GM23338 (cell line): ENCODE measurements around the gene MAP3K10. TPM values are rescaled to one million over a fixed set of nuclear protein-coding genes. Genes with fewer than 3 reads are reported as not detected.

ENCODE experiments used
- ATAC-seq: fragments of 200-7000 bp; cut with Tn5 transposase; 3 replicates; pipeline ENCODE4 v1.9.1; 2020
- DNase-seq: peaks from one replicate; pipeline ENCODE4 v3.0.0-alpha.2; 2015; ENCODE audit warnings: low spot score
- H2AFZ ChIP-seq: fragments of 200-600 bp; sonication (generic); 2 replicates; pipeline ENCODE4 v1.8.0; 2016; ENCODE audit warnings: antibody characterized with exemption, mild to moderate bottlenecking, moderate library complexity
- H3F3A ChIP-seq: fragments of 200-600 bp; sonication (generic); replicated peaks from 2 replicates; pipeline ENCODE4 v1.8.0; 2017; ENCODE audit warnings: antibody characterized with exemption, mixed run types, low read depth
- H3K27ac ChIP-seq: fragments of 200-600 bp; sonication (generic); 2 replicates; pipeline ENCODE4 v1.6.1; 2016; ENCODE audit warnings: low read depth
- H3K27me3 ChIP-seq: fragments of 200-600 bp; sonication (generic); 2 replicates; pipeline ENCODE4 v1.8.0; 2016; ENCODE audit warnings: mild to moderate bottlenecking, mixed run types, moderate library complexity; ENCODE audit not compliant: insufficient read depth
- H3K36me3 ChIP-seq: fragments of 200-600 bp; sonication (generic); 2 replicates; pipeline ENCODE4 v1.8.0; 2016; ENCODE audit warnings: mild to moderate bottlenecking; ENCODE audit not compliant: insufficient read depth
- H3K4me1 ChIP-seq: fragments of 200-600 bp; sonication (generic); 2 replicates; pipeline ENCODE4 v1.8.0; 2016; ENCODE audit warnings: mild to moderate bottlenecking, moderate library complexity; ENCODE audit not compliant: insufficient read depth
- H3K4me2 ChIP-seq: fragments of 200-600 bp; sonication (generic); 2 replicates; pipeline ENCODE4 v1.7.1; 2017; ENCODE audit warnings: mixed run types
- H3K4me3 ChIP-seq: fragments of 200-600 bp; sonication (generic); 2 replicates; pipeline ENCODE4 v1.6.1; 2016; ENCODE audit warnings: mixed run types
- H3K79me2 ChIP-seq: fragments of 200-600 bp; sonication (generic); replicated peaks from 2 replicates; pipeline ENCODE4 v1.8.0; 2017; ENCODE audit warnings: mild to moderate bottlenecking; ENCODE audit not compliant: insufficient read depth
- H3K9me2 ChIP-seq: fragments of 200-600 bp; sonication (generic); 2 replicates; pipeline ENCODE4 v1.8.0; 2017; ENCODE audit not compliant: insufficient read depth
- H4K20me1 ChIP-seq: fragments of 200-600 bp; sonication (generic); replicated peaks from 2 replicates; pipeline ENCODE4 v1.8.0; 2017; ENCODE audit warnings: mild to moderate bottlenecking; ENCODE audit not compliant: insufficient read depth
- H3K27ac Mint-ChIP-seq: 2 replicates; pipeline ENCODE4 v1.8.0; 2020; ENCODE audit warnings: inconsistent platforms, mild to moderate bottlenecking, moderate library complexity, mixed read lengths
- H3K27me3 Mint-ChIP-seq: 3 replicates; pipeline ENCODE4 v1.8.0; 2022; ENCODE audit warnings: low read depth, mild to moderate bottlenecking, moderate library complexity, mixed read lengths, inconsistent platforms; ENCODE audit not compliant: insufficient read depth, poor library complexity
- H3K36me3 Mint-ChIP-seq: 3 replicates; pipeline ENCODE4 v1.8.0; 2021; ENCODE audit warnings: low read depth, mild to moderate bottlenecking, inconsistent platforms, moderate library complexity, mixed read lengths
- H3K4me1 Mint-ChIP-seq: 3 replicates; pipeline ENCODE4 v1.8.0; 2020; ENCODE audit warnings: mild to moderate bottlenecking, inconsistent platforms, mixed read lengths
- H3K4me3 Mint-ChIP-seq: 3 replicates; pipeline ENCODE4 v1.8.0; 2021; ENCODE audit warnings: moderate library complexity, mild to moderate bottlenecking, inconsistent platforms, mixed read lengths
- H3K9me3 Mint-ChIP-seq: 3 replicates; pipeline ENCODE4 v1.8.0; 2020; ENCODE audit warnings: moderate library complexity, mild to moderate bottlenecking, inconsistent platforms, mixed read lengths
- EZH2 ChIP-seq: fragments of 200-600 bp; sonication (generic); IDR thresholded peaks from one replicate; pipeline ENCODE4 v1.8.0; 2017; ENCODE audit warnings: antibody characterized with exemption, mild to moderate bottlenecking, low read depth; ENCODE audit not compliant: unreplicated experiment
- EZH2phosphoT487 ChIP-seq: fragments of 200-600 bp; sonication (generic); IDR thresholded peaks from one replicate; pipeline ENCODE4 v1.8.1; 2018; ENCODE audit warnings: antibody characterized with exemption; ENCODE audit not compliant: unreplicated experiment
- ZNF114 ChIP-seq: fragments of 250-450 bp; sonication (Bioruptor Pico); IDR thresholded peaks from 2 replicates; pipeline ENCODE4 v1.5.0; 2020; ENCODE audit warnings: mild to moderate bottlenecking, moderate library complexity
- ZNF331 ChIP-seq: fragments of 250-450 bp; sonication (Bioruptor Pico); IDR thresholded peaks from 2 replicates; pipeline ENCODE4 v1.5.0; 2020; ENCODE audit warnings: low read depth, mild to moderate bottlenecking, moderate library complexity
- polyA plus RNA-seq: library from polyadenylated mRNA; unstranded; fragments of >200 nt; fragmentation: Nextera tagmentation; extraction: Ambion mirVana; gene quantifications from 2 replicates; pipeline ENCODE4 v1.2.1, GENCODE V29; 2016
- total RNA-seq: library from RNA; depleted of rRNA; stranded (reverse); fragments of >200 nt; shearing (Covaris generic); gene quantifications from 2 replicates; pipeline ENCODE4 v1.2.3, GENCODE V29; 2014
- TF ChIP-seq, protein P1 (sequence below), 2 experiments: fragments of 200-600 bp in 1 of 2; sonication (generic) in 1 of 2; conservative IDR thresholded peaks; 2 replicates each; pipeline versions ENCODE4 v1.5.1 to v1.6.1; 2016 to 2017; ENCODE audit warnings: antibody characterized with exemption in 2 of 2, low read depth in 2 of 2, mild to moderate bottlenecking in 2 of 2, moderate library complexity in 1 of 2
- TF ChIP-seq, protein P2 (sequence below): fragments of 250-450 bp; sonication (Bioruptor Pico); IDR thresholded peaks from 2 replicates; pipeline ENCODE4 v1.5.0; 2020; ENCODE audit warnings: mild to moderate bottlenecking, moderate library complexity
- TF ChIP-seq, protein P3 (sequence below): IDR thresholded peaks from one replicate; pipeline ENCODE4 v1.6.1; 2018; ENCODE audit warnings: antibody characterized with exemption; ENCODE audit not compliant: unreplicated experiment

MAP3K10 gene
- total and polyA plus RNA-seq, 2 experiments from 2014 or later = 5.9 to 13.7 TPM

GRCh38 chr19:40225440-40226305 is 34.4 kb downstream of the MAP3K10 start:
- Histone ChIP-seq H3K27me3 (peaks cover 37% of the 10 kb centered on the region), H4K20me1 (no peaks in the 10 kb centered on the region), H3K4me2 (peak overlapping the region; percentile 78), H3K9me2 (no peaks in the 10 kb centered on the region), H3K27ac (no peak overlapping the region), H3K4me3 (peak overlapping the region; percentile 55), H3K36me3 (no peaks in the 10 kb centered on the region), H2AFZ (peak overlapping the region; percentile 97), H3F3A (peaks cover 4% of the 10 kb centered on the region), H3K4me1 (peaks cover 14% of the 10 kb centered on the region), H3K79me2 (no peaks in the 10 kb centered on the region)
- Mint-ChIP-seq H3K36me3 (peaks cover 5% of the 10 kb centered on the region), H3K4me3 (peak overlapping the region; percentile 69), H3K4me1 (peaks cover 19% of the 10 kb centered on the region), H3K27ac (no peak overlapping the region), H3K27me3 (peaks cover 40% of the 10 kb centered on the region), H3K9me3 (peaks cover 12% of the 10 kb centered on the region)
- DNase-seq (peak; percentile 54), ATAC-seq (peak; percentile 37)
- TF ChIP-seq, protein P1, sequence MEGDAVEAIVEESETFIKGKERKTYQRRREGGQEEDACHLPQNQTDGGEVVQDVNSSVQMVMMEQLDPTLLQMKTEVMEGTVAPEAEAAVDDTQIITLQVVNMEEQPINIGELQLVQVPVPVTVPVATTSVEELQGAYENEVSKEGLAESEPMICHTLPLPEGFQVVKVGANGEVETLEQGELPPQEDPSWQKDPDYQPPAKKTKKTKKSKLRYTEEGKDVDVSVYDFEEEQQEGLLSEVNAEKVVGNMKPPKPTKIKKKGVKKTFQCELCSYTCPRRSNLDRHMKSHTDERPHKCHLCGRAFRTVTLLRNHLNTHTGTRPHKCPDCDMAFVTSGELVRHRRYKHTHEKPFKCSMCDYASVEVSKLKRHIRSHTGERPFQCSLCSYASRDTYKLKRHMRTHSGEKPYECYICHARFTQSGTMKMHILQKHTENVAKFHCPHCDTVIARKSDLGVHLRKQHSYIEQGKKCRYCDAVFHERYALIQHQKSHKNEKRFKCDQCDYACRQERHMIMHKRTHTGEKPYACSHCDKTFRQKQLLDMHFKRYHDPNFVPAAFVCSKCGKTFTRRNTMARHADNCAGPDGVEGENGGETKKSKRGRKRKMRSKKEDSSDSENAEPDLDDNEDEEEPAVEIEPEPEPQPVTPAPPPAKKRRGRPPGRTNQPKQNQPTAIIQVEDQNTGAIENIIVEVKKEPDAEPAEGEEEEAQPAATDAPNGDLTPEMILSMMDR (conservative IDR thresholded peaks at IDR 0.05; ENCODE audit: low read depth in 2 of 2) = 0 out of 4 replicates have a peak, but pooled peaks of 1 of the 2 experiments have one; percentile 11
- TF ChIP-seq EZH2phosphoT487 = no peak

- Histone ChIP-seq H3F3A (peaks cover 3% of the 10 kb centered on the region; the same call in 1 of the 2 replicates), H3K27me3 (peaks cover 37% of the 10 kb centered on the region), H3K79me2 (no peaks in the 10 kb centered on the region), H2AFZ (no peak overlapping the region), H3K4me1 (peaks cover 31% of the 10 kb centered on the region), H3K9me2 (no peaks in the 10 kb centered on the region), H3K27ac (no peak overlapping the region), H3K4me2 (no peak overlapping the region), H3K36me3 (no peaks in the 10 kb centered on the region), H3K4me3 (no peak overlapping the region), H4K20me1 (no peaks in the 10 kb centered on the region)
- Mint-ChIP-seq H3K9me3 (peaks cover 3% of the 10 kb centered on the region; the same call in 1 of the 3 replicates), H3K4me3 (no peak overlapping the region), H3K36me3 (no peaks in the 10 kb centered on the region; the same call in 2 of the 3 replicates), H3K4me1 (peaks cover 38% of the 10 kb centered on the region), H3K27ac (no peak overlapping the region), H3K27me3 (peaks cover 37% of the 10 kb centered on the region)
- TF ChIP-seq, protein P2, sequence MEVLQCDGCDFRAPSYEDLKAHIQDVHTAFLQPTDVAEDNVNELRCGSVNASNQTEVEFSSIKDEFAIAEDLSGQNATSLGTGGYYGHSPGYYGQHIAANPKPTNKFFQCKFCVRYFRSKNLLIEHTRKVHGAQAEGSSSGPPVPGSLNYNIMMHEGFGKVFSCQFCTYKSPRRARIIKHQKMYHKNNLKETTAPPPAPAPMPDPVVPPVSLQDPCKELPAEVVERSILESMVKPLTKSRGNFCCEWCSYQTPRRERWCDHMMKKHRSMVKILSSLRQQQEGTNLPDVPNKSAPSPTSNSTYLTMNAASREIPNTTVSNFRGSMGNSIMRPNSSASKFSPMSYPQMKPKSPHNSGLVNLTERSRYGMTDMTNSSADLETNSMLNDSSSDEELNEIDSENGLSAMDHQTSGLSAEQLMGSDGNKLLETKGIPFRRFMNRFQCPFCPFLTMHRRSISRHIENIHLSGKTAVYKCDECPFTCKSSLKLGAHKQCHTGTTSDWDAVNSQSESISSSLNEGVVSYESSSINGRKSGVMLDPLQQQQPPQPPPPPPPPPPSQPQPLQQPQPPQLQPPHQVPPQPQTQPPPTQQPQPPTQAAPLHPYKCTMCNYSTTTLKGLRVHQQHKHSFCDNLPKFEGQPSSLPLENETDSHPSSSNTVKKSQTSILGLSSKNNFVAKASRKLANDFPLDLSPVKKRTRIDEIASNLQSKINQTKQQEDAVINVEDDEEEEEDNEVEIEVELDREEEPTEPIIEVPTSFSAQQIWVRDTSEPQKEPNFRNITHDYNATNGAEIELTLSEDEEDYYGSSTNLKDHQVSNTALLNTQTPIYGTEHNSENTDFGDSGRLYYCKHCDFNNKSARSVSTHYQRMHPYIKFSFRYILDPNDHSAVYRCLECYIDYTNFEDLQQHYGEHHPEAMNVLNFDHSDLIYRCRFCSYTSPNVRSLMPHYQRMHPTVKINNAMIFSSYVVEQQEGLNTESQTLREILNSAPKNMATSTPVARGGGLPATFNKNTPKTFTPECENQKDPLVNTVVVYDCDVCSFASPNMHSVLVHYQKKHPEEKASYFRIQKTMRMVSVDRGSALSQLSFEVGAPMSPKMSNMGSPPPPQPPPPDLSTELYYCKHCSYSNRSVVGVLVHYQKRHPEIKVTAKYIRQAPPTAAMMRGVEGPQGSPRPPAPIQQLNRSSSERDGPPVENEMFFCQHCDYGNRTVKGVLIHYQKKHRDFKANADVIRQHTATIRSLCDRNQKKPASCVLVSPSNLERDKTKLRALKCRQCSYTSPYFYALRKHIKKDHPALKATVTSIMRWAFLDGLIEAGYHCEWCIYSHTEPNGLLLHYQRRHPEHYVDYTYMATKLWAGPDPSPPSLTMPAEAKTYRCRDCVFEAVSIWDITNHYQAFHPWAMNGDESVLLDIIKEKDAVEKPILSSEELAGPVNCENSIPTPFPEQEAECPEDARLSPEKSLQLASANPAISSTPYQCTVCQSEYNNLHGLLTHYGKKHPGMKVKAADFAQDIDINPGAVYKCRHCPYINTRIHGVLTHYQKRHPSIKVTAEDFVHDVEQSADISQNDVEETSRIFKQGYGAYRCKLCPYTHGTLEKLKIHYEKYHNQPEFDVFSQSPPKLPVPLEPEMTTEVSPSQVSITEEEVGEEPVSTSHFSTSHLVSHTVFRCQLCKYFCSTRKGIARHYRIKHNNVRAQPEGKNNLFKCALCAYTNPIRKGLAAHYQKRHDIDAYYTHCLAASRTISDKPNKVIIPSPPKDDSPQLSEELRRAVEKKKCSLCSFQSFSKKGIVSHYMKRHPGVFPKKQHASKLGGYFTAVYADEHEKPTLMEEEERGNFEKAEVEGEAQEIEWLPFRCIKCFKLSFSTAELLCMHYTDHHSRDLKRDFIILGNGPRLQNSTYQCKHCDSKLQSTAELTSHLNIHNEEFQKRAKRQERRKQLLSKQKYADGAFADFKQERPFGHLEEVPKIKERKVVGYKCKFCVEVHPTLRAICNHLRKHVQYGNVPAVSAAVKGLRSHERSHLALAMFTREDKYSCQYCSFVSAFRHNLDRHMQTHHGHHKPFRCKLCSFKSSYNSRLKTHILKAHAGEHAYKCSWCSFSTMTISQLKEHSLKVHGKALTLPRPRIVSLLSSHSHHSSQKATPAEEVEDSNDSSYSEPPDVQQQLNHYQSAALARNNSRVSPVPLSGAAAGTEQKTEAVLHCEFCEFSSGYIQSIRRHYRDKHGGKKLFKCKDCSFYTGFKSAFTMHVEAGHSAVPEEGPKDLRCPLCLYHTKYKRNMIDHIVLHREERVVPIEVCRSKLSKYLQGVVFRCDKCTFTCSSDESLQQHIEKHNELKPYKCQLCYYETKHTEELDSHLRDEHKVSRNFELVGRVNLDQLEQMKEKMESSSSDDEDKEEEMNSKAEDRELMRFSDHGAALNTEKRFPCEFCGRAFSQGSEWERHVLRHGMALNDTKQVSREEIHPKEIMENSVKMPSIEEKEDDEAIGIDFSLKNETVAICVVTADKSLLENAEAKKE (CRISPR knock-in tag) = no peak
- TF ChIP-seq ZNF114 (no peak), ZNF331 (CRISPR knock-in tag) (no peak), EZH2 (no peak)
- TF ChIP-seq, protein P3, sequence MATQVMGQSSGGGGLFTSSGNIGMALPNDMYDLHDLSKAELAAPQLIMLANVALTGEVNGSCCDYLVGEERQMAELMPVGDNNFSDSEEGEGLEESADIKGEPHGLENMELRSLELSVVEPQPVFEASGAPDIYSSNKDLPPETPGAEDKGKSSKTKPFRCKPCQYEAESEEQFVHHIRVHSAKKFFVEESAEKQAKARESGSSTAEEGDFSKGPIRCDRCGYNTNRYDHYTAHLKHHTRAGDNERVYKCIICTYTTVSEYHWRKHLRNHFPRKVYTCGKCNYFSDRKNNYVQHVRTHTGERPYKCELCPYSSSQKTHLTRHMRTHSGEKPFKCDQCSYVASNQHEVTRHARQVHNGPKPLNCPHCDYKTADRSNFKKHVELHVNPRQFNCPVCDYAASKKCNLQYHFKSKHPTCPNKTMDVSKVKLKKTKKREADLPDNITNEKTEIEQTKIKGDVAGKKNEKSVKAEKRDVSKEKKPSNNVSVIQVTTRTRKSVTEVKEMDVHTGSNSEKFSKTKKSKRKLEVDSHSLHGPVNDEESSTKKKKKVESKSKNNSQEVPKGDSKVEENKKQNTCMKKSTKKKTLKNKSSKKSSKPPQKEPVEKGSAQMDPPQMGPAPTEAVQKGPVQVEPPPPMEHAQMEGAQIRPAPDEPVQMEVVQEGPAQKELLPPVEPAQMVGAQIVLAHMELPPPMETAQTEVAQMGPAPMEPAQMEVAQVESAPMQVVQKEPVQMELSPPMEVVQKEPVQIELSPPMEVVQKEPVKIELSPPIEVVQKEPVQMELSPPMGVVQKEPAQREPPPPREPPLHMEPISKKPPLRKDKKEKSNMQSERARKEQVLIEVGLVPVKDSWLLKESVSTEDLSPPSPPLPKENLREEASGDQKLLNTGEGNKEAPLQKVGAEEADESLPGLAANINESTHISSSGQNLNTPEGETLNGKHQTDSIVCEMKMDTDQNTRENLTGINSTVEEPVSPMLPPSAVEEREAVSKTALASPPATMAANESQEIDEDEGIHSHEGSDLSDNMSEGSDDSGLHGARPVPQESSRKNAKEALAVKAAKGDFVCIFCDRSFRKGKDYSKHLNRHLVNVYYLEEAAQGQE = no peak
- ATAC-seq (no peak), DNase-seq (no peak)
Observed at GRCh38 chr19:40228346-40228745, 37.1 kb downstream of the MAP3K10 start.
